LNCAP (cell line): ENCODE measurements around the gene OSBPL10.

ENCODE experiments used
- CTCF ChIP-seq: fragments of 450-650 bp; IDR thresholded peaks from 2 replicates; pipeline ENCODE4 v1.5.1; 2017; ENCODE audit warnings: mild to moderate bottlenecking

Gene OSBPL10

GRCh38 chr3:31791090-31791430, 190.0 kb downstream of the OSBPL10 start:
- no peak for TF ChIP-seq CTCF

GRCh38 chr3:31790193-31791089, 190.6 kb downstream of the OSBPL10 start:
- TF ChIP-seq CTCF, result no peak

GRCh38 chr3:31789429-31789828, 191.6 kb downstream of the OSBPL10 start:
- TF ChIP-seq CTCF, result no peak

GRCh38 chr3:31785734-31786133, 195.3 kb downstream of the OSBPL10 start:
- no peak for TF ChIP-seq CTCF

GRCh38 chr3:31785286-31785685, 195.8 kb downstream of the OSBPL10 start:
- TF ChIP-seq CTCF, result no peak

- TF ChIP-seq CTCF, result no peak
These were observed 201.5 kb downstream of the OSBPL10 start for GRCh38 chr3:31779514-31779913.

GRCh38 chr3:31777887-31778286, 203.2 kb downstream of the OSBPL10 start:
- TF ChIP-seq CTCF, result no peak

GRCh38 chr3:31777092-31777491, 204.0 kb downstream of the OSBPL10 start:
- no peak for TF ChIP-seq CTCF
